GM18861 (cell line): ENCODE measurements around the gene ARHGEF17.

Experiments
- ATAC-seq: cut with Tn5 transposase; IDR thresholded peaks from one replicate; pipeline ENCODE4 v1.9.1; 2021; ENCODE audit not compliant: unreplicated experiment

The ARHGEF17 gene

GRCh38 chr11:73392108-73393010, 84.3 kb downstream of the ARHGEF17 start:
- no peak for ATAC-seq

GRCh38 chr11:73393011-73393380, 84.9 kb downstream of the ARHGEF17 start:
- no peak for ATAC-seq

- no peak for ATAC-seq
Observed at GRCh38 chr11:73393479-73394415, 85.7 kb downstream of the ARHGEF17 start.

- no peak for ATAC-seq
Observed at GRCh38 chr11:73394416-73395296, 86.6 kb downstream of the ARHGEF17 start.

GRCh38 chr11:73395297-73396208, 87.5 kb downstream of the ARHGEF17 start:
- no peak for ATAC-seq

- no peak for ATAC-seq
Observed at GRCh38 chr11:73396251-73396930, 88.3 kb downstream of the ARHGEF17 start.

GRCh38 chr11:73396985-73397384, 88.9 kb downstream of the ARHGEF17 start:
- no peak for ATAC-seq

- ATAC-seq, result no peak
Observed at GRCh38 chr11:73397468-73398131, 89.5 kb downstream of the ARHGEF17 start.

- no peak for ATAC-seq
Observed at GRCh38 chr11:73398132-73398526, 90.1 kb downstream of the ARHGEF17 start.

- ATAC-seq, result no peak
Observed at GRCh38 chr11:73398721-73399120, 90.6 kb downstream of the ARHGEF17 start.

- no peak for ATAC-seq
Observed at GRCh38 chr11:73399159-73399590, 91.1 kb downstream of the ARHGEF17 start.

GRCh38 chr11:73399636-73400035, 91.6 kb downstream of the ARHGEF17 start:
- ATAC-seq, result no peak

- no peak for ATAC-seq
Observed at GRCh38 chr11:73400293-73400692, 92.2 kb downstream of the ARHGEF17 start.

- no peak for ATAC-seq
Observed at GRCh38 chr11:73401217-73401923, 93.3 kb downstream of the ARHGEF17 start.

- no peak for ATAC-seq
Observed at GRCh38 chr11:73401924-73402833, 94.1 kb downstream of the ARHGEF17 start.

GRCh38 chr11:73402834-73403185, 94.7 kb downstream of the ARHGEF17 start:
- no peak for ATAC-seq

- no peak for ATAC-seq
Observed at GRCh38 chr11:73403541-73403940, 95.5 kb downstream of the ARHGEF17 start.
